GM12891 (cell line): ENCODE data around the gene FBL. TPM values are rescaled to one million over a fixed set of nuclear protein-coding genes. Genes with fewer than 3 reads are reported as not detected.
"Not testable (repeated sequence)": the region's sequence is repeated elsewhere in the genome, so short reads cannot be mapped to it uniquely, and the experiment has no call there.

ENCODE experiments used
- DNase-seq: peaks from one replicate; pipeline ENCODE4 v3.0.0; 2011; ENCODE audit warnings: low spot score; ENCODE audit not compliant: insufficient read length
- FAIRE-seq: peaks from 2 replicates; lab custom pipeline; 2011; peaks lifted over from hg19 to GRCh38; lab: Jason Lieb, UNC
- PAX5 ChIP-seq: IDR thresholded peaks from 2 replicates; pipeline ENCODE4 v1.6.1; 2011; ENCODE audit warnings: low read length, moderate library complexity, mild to moderate bottlenecking; ENCODE audit not compliant: insufficient read depth, severe bottlenecking
- POLR2A ChIP-seq: IDR thresholded peaks from 2 replicates; pipeline ENCODE4 v1.6.1; 2011; ENCODE audit warnings: low read depth, low read length, control low read depth
- POLR2AphosphoS5 ChIP-seq: IDR thresholded peaks from 2 replicates; pipeline ENCODE4 v1.6.1; 2011; ENCODE audit warnings: low read depth, low read length, control low read depth
- POU2F2 ChIP-seq: IDR thresholded peaks from 2 replicates; pipeline ENCODE4 v1.6.1; 2011; ENCODE audit warnings: low read depth, mild to moderate bottlenecking, control low read depth, low read length, moderate library complexity
- SPI1 ChIP-seq: IDR thresholded peaks from 2 replicates; pipeline ENCODE4 v1.6.1; 2011; ENCODE audit warnings: low read depth, low read length, control low read depth
- TAF1 ChIP-seq: IDR thresholded peaks from 2 replicates; pipeline ENCODE4 v1.6.1; 2011; ENCODE audit warnings: low read depth, low read length, control low read depth
- polyA plus RNA-seq: library from polyadenylated mRNA; unstranded; fragments of >200 nt; gene quantifications from one replicate; pipeline ENCODE4 v1.2.1, GENCODE V29; 2012; ENCODE audit warnings: low read depth, missing spikeins, inconsistent platforms; ENCODE audit not compliant: missing spikeins

Gene FBL
- 428 TPM for polyA plus RNA-seq

DNA sequence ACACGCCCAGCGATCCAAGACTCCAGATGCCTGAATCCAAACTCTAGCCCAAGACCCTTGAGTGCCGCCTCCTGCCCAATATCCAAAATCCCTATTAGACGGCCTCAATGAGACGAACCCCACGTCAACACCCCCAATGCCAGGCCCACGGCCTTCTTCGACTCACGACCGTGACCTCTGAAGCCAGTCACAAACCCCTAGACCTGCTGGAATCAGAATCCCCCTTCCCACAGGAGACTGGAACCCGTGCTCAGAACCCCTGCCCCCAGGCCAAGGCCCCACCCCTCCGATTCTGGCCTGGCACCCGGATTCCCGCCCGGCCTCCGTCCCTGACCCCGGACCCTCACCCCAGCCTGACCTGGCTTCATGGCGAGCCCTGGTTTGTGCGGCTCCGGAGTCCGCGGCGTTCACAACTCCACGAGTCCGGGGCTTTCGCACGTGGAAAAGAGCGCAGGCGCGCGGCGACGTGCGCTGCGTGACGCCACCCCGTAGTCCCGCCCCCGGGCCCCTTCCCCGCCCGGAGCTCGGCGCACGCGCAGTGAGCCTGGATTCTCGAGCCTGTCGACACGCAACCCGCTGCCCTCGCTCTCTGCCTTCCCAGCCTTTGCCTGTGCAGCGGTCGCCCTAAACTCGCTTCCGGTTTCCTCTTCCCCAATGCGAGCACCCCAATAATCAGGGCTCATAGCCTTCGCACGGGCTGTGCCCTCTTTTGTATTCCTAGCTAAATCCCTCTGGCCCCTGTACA lies at the start of gene FBL:
FBL (minus strand) TSS at position 447 of the 745 bp plus-strand sequence; CDS start at position 368, 79 bp downstream.
- peak; percentile 100 for FAIRE-seq
- TF ChIP-seq PAX5 (no peak), POU2F2 (no peak), POLR2A (peak; percentile 84), SPI1 (peak; percentile 47), POLR2AphosphoS5 (peak; percentile 86), TAF1 (peak; percentile 76)
- peak; percentile 94 for DNase-seq

- DNase-seq, FAIRE-seq: not testable (repeated sequence)
Measured at GRCh38 chr19:39895096-39895495, 48.9 kb upstream of the FBL start.

- not testable (repeated sequence) for FAIRE-seq, DNase-seq
Measured at GRCh38 chr19:39894236-39894606, 48.0 kb upstream of the FBL start.

- FAIRE-seq, DNase-seq: not testable (repeated sequence)
Measured at GRCh38 chr19:39893366-39894235, 47.4 kb upstream of the FBL start.

GRCh38 chr19:39892506-39892902 lies 46.3 kb upstream of the FBL start:
- not testable (repeated sequence) for FAIRE-seq, DNase-seq

DNA sequence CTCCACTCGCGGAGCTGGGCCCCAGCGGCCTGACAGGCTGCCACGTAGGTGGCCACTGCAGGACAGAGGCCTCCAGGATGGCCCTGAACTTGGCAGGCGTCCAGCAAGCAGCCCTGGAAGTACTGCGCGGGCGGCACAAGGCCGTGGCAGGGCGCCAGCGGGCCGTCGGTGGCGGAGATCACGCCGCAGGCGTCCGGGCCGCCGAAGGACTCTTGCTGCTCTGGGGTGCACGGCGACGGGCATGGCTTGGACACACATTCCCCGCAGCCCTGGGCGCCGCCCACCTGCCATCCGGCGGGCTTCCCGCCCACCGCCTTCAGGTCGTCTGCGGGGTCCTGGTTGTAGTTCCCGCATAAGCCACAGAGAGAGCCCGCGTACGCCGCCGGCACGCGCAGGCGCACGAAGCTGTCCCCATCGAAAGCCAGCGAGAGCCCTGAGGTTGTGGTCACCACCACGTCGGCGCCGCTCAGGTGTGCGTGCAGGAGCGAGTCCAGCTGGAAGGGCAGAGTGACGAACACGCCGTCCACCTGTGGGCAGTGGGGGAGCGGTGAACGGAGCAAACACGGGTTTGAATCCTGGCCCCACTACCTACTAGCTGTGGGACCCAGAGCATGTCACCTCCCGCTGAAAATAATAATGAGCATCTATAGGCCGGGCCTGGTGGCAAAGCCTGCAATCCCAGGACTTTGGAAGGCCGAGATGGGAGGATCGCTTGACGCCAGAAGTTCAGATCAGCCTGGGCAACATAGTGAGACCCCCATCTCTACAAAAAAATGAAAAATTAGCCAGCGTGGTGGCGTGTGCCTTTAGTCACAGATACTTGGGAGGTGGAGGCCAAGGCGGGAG lies 45.7 kb upstream of the FBL start:
- FAIRE-seq, DNase-seq: not testable (repeated sequence)

DNA sequence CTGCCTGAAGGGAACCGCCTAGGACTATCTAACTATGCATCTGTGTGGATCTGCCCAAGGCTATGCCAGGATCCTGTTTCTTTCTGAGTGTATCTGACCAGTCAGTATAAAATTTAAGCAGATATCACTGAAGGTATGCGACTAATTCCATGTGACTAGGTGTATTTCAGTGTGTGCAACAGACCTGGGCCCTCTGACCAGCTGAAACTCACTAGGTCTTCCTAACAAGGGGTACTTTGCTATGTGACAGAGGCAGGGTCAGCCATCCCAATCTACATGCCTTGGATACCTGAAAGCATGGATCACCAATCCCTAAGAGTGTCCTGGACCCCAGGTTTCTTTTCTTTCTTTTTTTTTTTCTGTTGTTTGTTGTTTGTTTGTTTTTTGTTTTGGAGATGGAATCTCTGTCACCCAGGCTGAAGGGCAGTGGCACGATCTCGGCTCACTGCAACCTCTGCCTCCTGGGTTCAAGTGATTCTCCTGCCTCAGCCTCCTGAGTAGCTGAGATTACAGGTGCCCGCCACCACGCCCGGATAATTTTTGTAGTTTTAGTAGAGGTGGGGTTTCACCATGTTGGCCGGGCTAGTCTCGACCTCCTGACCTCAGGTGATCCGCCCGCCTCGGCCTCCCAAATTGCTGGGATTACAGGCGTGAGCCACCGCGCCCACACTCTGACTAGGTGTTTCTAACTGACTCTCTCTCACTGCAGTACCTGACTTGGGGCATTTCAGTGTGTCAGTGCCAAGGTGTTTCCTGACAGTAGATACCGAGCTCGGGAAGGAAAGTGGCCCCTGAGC lies 44.8 kb upstream of the FBL start:
- no peak for TF ChIP-seq POU2F2
- no peak for TF ChIP-seq POLR2AphosphoS5
- no peak for TF ChIP-seq SPI1
- no peak for TF ChIP-seq PAX5
- TF ChIP-seq TAF1, result no peak
- no peak for TF ChIP-seq POLR2A
- no peak for DNase-seq
- FAIRE-seq, result no peak

- FAIRE-seq, DNase-seq: not testable (repeated sequence)
Measured at GRCh38 chr19:39889872-39890754, 43.9 kb upstream of the FBL start.

DNA sequence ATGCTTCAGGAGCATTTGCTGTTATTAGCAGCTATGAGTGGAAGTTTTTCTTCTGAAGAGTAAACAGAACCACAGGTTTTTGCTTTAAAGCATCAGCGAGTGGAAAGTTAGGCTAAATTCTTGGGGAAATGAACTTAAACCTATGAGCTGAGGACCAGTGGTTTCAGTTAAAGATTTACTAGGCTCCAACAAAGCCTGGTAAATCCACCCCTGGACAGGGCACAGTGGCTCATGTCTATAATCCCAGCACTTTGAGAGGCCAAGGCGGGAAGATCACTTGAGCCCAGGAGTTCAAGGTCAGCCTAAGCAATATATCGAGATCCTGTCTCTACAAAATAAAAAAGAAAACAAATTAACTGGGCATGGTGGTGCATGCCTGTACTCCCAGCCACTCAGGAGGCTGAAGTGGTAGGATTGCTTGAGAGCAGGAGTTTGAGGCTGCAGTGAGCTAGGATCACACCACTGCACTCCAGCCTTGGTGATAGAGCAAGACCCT lies 41.3 kb upstream of the FBL start:
- not testable (repeated sequence) for DNase-seq, FAIRE-seq

GRCh38 chr19:39885821-39886554 lies 39.8 kb upstream of the FBL start:
- DNase-seq, FAIRE-seq: not testable (repeated sequence)

- not testable (repeated sequence) for DNase-seq, FAIRE-seq
Measured at GRCh38 chr19:39884721-39885120, 38.5 kb upstream of the FBL start.

DNA sequence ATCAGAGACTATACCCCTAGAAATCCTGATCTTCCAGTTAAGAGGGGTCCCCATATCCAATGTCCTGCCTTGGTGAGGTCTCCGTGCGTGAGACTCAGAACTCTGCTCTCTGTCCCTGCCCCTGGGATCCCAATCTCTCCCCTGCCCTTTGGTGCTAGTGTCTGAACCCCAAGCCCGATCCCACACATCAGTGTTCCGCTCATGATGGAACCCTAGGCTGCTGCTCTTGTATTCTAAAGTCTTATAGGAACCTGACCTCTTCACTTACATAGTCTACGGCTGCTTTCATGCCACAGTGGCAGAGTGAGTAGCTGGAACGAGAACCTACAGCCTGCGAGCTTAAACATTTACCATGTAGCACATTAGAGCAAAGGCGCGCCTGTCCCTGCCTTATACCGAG lies 36.5 kb upstream of the FBL start:
- not testable (repeated sequence) for FAIRE-seq, DNase-seq

GRCh38 chr19:39881495-39882110 lies 35.4 kb upstream of the FBL start:
- not testable (repeated sequence) for DNase-seq
- FAIRE-seq, result peak; percentile 26

DNA sequence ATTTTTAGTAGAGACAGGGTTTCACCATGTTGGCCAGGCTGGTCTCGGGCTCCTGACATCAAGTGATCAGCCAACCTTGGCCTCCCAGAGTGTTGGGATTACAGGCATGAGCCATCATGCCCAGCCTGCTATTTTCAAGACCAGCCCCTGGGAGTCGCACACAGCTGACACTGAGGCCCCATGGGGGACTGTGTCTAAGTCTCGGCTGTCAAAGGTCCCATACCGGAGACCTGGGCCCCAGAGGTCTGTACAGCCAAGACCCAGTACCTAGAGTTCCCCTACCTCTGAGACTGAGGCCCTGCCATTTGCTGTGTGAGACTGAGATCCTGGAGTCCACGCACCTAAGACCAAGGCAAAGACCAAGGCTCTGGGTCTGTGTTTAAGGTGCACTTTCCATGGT lies 34.1 kb upstream of the FBL start:
- FAIRE-seq, DNase-seq: not testable (repeated sequence)
